PFSK-1 (cell line): ENCODE data around the gene NUP160.

Experiments used
- POLR2AphosphoS5 ChIP-seq: IDR thresholded peaks from 2 replicates; pipeline ENCODE4 v1.6.1; 2012; ENCODE audit warnings: low read depth, mild to moderate bottlenecking, control low read depth, low read length, moderate library complexity
- SIN3A ChIP-seq: IDR thresholded peaks from 2 replicates; pipeline ENCODE4 v1.6.1; 2012; ENCODE audit warnings: mild to moderate bottlenecking, low read length, moderate library complexity, borderline replicate concordance; ENCODE audit not compliant: insufficient read depth
- TF ChIP-seq, protein P1 (sequence below), 2 experiments: IDR thresholded peaks; 2 replicates each; pipeline versions ENCODE4 v1.6.1 to v1.8.0; 2011 to 2012; ENCODE audit warnings: low read depth in 2 of 2, low read length in 2 of 2, control low read depth in 1 of 2, inconsistent platforms in 1 of 2, mild to moderate bottlenecking in 1 of 2, moderate library complexity in 1 of 2; ENCODE audit not compliant: insufficient read depth in 1 of 2

DNA sequence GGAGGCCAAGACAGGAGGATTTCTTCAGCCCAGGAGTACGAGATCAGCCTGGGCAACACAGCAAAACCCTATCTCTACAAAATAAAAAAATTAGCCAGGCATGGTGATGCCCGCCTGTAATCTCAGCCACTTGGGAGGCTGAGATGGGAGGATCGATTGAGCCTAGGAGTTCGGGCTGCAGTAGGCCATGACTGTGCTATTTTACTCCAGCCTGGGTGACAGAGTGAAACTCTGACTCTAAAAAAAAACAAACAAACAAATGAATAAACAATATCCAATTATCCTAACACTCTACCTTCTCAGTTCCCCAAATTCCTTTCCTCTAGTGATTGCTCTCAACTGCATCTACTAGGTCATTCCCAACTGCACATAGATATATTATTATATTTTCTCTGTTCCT is 5.4 kb downstream of the NUP160 start:
- TF ChIP-seq POLR2AphosphoS5 (no peak), SIN3A (no peak)
- TF ChIP-seq, protein P1, sequence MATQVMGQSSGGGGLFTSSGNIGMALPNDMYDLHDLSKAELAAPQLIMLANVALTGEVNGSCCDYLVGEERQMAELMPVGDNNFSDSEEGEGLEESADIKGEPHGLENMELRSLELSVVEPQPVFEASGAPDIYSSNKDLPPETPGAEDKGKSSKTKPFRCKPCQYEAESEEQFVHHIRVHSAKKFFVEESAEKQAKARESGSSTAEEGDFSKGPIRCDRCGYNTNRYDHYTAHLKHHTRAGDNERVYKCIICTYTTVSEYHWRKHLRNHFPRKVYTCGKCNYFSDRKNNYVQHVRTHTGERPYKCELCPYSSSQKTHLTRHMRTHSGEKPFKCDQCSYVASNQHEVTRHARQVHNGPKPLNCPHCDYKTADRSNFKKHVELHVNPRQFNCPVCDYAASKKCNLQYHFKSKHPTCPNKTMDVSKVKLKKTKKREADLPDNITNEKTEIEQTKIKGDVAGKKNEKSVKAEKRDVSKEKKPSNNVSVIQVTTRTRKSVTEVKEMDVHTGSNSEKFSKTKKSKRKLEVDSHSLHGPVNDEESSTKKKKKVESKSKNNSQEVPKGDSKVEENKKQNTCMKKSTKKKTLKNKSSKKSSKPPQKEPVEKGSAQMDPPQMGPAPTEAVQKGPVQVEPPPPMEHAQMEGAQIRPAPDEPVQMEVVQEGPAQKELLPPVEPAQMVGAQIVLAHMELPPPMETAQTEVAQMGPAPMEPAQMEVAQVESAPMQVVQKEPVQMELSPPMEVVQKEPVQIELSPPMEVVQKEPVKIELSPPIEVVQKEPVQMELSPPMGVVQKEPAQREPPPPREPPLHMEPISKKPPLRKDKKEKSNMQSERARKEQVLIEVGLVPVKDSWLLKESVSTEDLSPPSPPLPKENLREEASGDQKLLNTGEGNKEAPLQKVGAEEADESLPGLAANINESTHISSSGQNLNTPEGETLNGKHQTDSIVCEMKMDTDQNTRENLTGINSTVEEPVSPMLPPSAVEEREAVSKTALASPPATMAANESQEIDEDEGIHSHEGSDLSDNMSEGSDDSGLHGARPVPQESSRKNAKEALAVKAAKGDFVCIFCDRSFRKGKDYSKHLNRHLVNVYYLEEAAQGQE (IDR thresholded peaks at IDR 0.05; ENCODE audit: insufficient read depth in 1 of 2, low read depth in 2 of 2, low read length in 2 of 2): no peak
